ENCODE data around the gene LRMDA. TPM values are rescaled to one million over a fixed set of nuclear protein-coding genes. Genes with fewer than 3 reads are reported as not detected.

The LRMDA gene
- total and polyA plus RNA-seq, 2 of the 13 experiments (the other 11 are each of a cell fraction or from before 2014, with no cell fraction given) = 13.4 to 22.0 TPM

DNA sequence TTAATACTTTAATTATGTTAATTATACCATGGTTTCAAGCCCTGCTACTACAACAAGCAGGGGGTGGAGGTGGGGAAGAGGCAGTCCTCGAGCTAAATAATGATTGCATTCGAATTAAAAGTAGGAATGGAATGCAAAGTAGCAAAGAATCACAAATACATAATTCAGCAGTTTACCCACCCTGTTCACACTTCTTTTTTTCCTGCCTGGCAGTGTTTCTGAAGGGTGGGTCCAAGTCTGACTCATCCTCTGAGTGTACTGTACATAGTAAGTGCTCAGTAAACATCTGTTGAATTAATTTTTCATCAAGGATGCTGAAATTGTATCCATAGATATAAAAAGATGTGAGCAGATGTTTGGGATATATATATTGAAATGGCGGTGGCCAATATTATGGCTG is 778.8 kb downstream of the LRMDA start:
- no peak for DNase-seq (ENCODE audit: low spot score)
- POLR2A ChIA-PET = no interaction called here
- Histone ChIP-seq H2AFZ (ENCODE audit: low read length) (no peak overlapping the region), H3K4me1 (ENCODE audit: insufficient read depth, low read length) (peaks cover 6% of the 10 kb centered on the region; the same call in 1 of the 2 replicates), H4K20me1 (ENCODE audit: insufficient read depth, low read length) (no peaks in the 10 kb centered on the region), H3K27ac (ENCODE audit: extremely low read length, insufficient read depth, low read length) (no peak overlapping the region), H3K79me2 (ENCODE audit: insufficient read depth, low read length) (no peaks in the 10 kb centered on the region), H3K27me3 (ENCODE audit: control insufficient read depth in 1 of 2, insufficient read depth in 2 of 2, low read length in 2 of 2) (no peaks in the 10 kb centered on the region), H3K4me2 (ENCODE audit: low read depth, low read length) (no peak overlapping the region), H3K9me3 (ENCODE audit: low read length) (no peaks in the 10 kb centered on the region), H3K9ac (ENCODE audit: insufficient read depth, low read depth, low read length) (no peak overlapping the region), H3K4me3 (replicated peaks in 1 of 3; ENCODE audit: insufficient read depth in 1 of 3, low read depth in 2 of 3, low read length in 3 of 3) (no peak overlapping the region), H3K36me3 (replicated peaks in 1 of 2; ENCODE audit: control insufficient read depth in 1 of 2, insufficient read depth in 2 of 2, low read length in 2 of 2) (no peaks in the 10 kb centered on the region)
- CTCF ChIA-PET (ENCODE audit: low intra/inter-chr PET ratio, low total read pairs) = no interaction called here
- intact Hi-C loops (cut with micrococcal nuclease; ENCODE audit: unreplicated experiment) (no loop called here), in situ Hi-C loops (cut with HindIII; ENCODE audit: extremely low pct_ligation_motif_present, low pct_unique_long_range_greater_than_20kb) (no loop called here)
- no peak for TF ChIP-seq ZNF225 (CRISPR knock-in tag; IDR thresholded peaks at IDR 0.05)
- TF ChIP-seq, protein P1, sequence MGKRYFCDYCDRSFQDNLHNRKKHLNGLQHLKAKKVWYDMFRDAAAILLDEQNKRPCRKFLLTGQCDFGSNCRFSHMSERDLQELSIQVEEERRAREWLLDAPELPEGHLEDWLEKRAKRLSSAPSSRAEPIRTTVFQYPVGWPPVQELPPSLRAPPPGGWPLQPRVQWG (CRISPR knock-in tag; IDR thresholded peaks at IDR 0.05; ENCODE audit: borderline replicate concordance, low read depth) = no peak
- WGBS (ENCODE audit: low lambda C conversion rate) = 80% methylated on average over 3 of the region's 3 CpGs
- no TSS peak for BruUV-seq (replicated peaks)
- ATAC-seq = no peak
- no peak for FAIRE-seq

DNA sequence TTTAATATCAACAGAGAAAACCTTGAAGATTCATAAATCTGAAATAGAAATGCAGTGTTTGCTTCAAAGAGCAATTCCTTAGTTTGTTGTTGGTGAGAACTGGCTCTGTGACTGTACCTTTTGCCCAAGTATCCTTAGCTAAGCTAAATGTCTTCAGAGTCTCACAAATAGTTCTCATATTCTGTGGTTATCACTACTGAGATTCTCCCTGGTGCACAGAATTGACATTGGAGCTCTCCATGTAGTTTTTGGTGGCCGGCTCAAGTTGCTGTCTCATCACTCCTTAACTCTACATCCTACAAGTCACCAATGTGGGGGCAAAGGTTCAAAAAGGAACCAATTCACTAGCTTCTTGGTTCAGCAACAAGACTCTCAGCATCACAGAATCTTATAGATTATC is 780.3 kb downstream of the LRMDA start:
- no TSS peak for BruUV-seq (replicated peaks)
- Histone ChIP-seq H3K9ac (ENCODE audit: insufficient read depth, low read depth, low read length) (no peak overlapping the region), H3K4me2 (ENCODE audit: low read depth, low read length) (no peak overlapping the region), H3K4me1 (ENCODE audit: insufficient read depth, low read length) (peaks cover 6% of the 10 kb centered on the region; the same call in 1 of the 2 replicates), H3K27me3 (ENCODE audit: control insufficient read depth in 1 of 2, insufficient read depth in 2 of 2, low read length in 2 of 2) (no peaks in the 10 kb centered on the region), H3K4me3 (replicated peaks in 1 of 3; ENCODE audit: insufficient read depth in 1 of 3, low read depth in 2 of 3, low read length in 3 of 3) (no peak overlapping the region), H2AFZ (ENCODE audit: low read length) (no peak overlapping the region), H3K79me2 (ENCODE audit: insufficient read depth, low read length) (no peaks in the 10 kb centered on the region), H3K27ac (ENCODE audit: extremely low read length, insufficient read depth, low read length) (no peak overlapping the region), H4K20me1 (ENCODE audit: insufficient read depth, low read length) (no peaks in the 10 kb centered on the region), H3K9me3 (ENCODE audit: low read length) (no peaks in the 10 kb centered on the region), H3K36me3 (replicated peaks in 1 of 2; ENCODE audit: control insufficient read depth in 1 of 2, insufficient read depth in 2 of 2, low read length in 2 of 2) (no peaks in the 10 kb centered on the region)
- DNase-seq (ENCODE audit: low spot score) (no peak), ATAC-seq (no peak), FAIRE-seq (no peak)
- ChIA-PET CTCF (ENCODE audit: low intra/inter-chr PET ratio, low total read pairs) (no interaction called here), POLR2A (no interaction called here)
- 100% methylated on average over 1 of the region's 1 CpG for WGBS (ENCODE audit: low lambda C conversion rate)
- in situ Hi-C loops (cut with HindIII; ENCODE audit: extremely low pct_ligation_motif_present, low pct_unique_long_range_greater_than_20kb) = no loop called here
- intact Hi-C loops (cut with micrococcal nuclease; ENCODE audit: unreplicated experiment) = no loop called here
- TF ChIP-seq ZNF556 (CRISPR knock-in tag; IDR thresholded peaks at IDR 0.05; ENCODE audit: borderline replicate concordance) (no peak), MIXL1 (CRISPR knock-in tag; IDR thresholded peaks at IDR 0.05) (no peak)

Measured in HepG2 (cell line).